Measurements from ENCODE around the gene ZNF195.

DNA sequence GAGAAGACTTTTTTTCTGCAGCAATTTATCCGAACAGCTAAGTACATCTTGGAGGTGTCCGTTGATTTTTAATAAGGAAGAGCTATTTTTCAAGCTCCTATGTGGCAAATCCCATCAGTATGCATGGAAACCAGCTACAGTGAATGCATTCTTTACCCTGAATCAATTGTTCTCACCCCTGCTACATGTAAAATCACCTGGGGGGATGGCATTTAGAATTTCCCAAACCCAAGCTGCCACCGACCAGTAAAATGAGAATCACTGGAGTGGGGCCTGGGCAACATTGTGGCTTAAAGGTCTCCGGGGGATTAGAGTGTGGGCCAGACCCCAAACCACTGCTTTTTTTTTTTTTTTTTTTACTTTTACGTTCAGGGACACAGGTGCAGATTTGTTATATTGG lies 2.8 kb upstream of the ZNF195 start:
- TF ChIP-seq, protein P1, sequence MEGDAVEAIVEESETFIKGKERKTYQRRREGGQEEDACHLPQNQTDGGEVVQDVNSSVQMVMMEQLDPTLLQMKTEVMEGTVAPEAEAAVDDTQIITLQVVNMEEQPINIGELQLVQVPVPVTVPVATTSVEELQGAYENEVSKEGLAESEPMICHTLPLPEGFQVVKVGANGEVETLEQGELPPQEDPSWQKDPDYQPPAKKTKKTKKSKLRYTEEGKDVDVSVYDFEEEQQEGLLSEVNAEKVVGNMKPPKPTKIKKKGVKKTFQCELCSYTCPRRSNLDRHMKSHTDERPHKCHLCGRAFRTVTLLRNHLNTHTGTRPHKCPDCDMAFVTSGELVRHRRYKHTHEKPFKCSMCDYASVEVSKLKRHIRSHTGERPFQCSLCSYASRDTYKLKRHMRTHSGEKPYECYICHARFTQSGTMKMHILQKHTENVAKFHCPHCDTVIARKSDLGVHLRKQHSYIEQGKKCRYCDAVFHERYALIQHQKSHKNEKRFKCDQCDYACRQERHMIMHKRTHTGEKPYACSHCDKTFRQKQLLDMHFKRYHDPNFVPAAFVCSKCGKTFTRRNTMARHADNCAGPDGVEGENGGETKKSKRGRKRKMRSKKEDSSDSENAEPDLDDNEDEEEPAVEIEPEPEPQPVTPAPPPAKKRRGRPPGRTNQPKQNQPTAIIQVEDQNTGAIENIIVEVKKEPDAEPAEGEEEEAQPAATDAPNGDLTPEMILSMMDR (IDR thresholded peaks at IDR 0.05): no peak
- TF ChIP-seq POLR2A (IDR thresholded peaks at IDR 0.05): no peak

Data from right lobe of liver (tissue), 4 donors.